ENCODE measurements around the gene EPN1.
"Not testable (repeated sequence)": the region's sequence is repeated elsewhere in the genome, so short reads cannot be mapped to it uniquely, and the experiment has no call there.

Gene EPN1

GRCh38 chr19:55694656-55695491, 19.8 kb downstream of the EPN1 start:
- DNase-seq = no peak

GRCh38 chr19:55695511-55696290, 20.7 kb downstream of the EPN1 start:
- no peak for DNase-seq

GRCh38 chr19:55696301-55697068, 21.5 kb downstream of the EPN1 start:
- no peak for DNase-seq

GRCh38 chr19:55697069-55697440, 22.0 kb downstream of the EPN1 start:
- no peak for DNase-seq

- no peak for DNase-seq
These were observed 22.7 kb downstream of the EPN1 start for GRCh38 chr19:55697698-55698097.

GRCh38 chr19:55698256-55698655, 23.2 kb downstream of the EPN1 start:
- no peak for DNase-seq

GRCh38 chr19:55699221-55699620, 24.2 kb downstream of the EPN1 start:
- DNase-seq = no peak

GRCh38 chr19:55700813-55701212, 25.8 kb downstream of the EPN1 start:
- DNase-seq = no peak

GRCh38 chr19:55702131-55702627, 27.2 kb downstream of the EPN1 start:
- DNase-seq = no peak

- DNase-seq = peak; percentile 30
These were observed 28.8 kb downstream of the EPN1 start for GRCh38 chr19:55703790-55704215.

- no peak for DNase-seq
These were observed 29.6 kb downstream of the EPN1 start for GRCh38 chr19:55704494-55705245.

GRCh38 chr19:55705972-55706371, 30.9 kb downstream of the EPN1 start:
- DNase-seq = no peak

- no peak for DNase-seq
These were observed 36.7 kb downstream of the EPN1 start for GRCh38 chr19:55711719-55712118.

- DNase-seq = no peak
These were observed 38.0 kb downstream of the EPN1 start for GRCh38 chr19:55712804-55713631.

GRCh38 chr19:55716531-55716930, 41.5 kb downstream of the EPN1 start:
- no peak for DNase-seq

GRCh38 chr19:55717251-55717650, 42.2 kb downstream of the EPN1 start:
- no peak for DNase-seq

GRCh38 chr19:55717879-55718711, 43.1 kb downstream of the EPN1 start:
- DNase-seq = not testable (repeated sequence)

GRCh38 chr19:55720214-55720746, 45.3 kb downstream of the EPN1 start:
- no peak for DNase-seq

GRCh38 chr19:55720801-55721200, 45.8 kb downstream of the EPN1 start:
- DNase-seq = no peak

GRCh38 chr19:55723491-55723890, 48.5 kb downstream of the EPN1 start:
- DNase-seq = no peak

Measured in CD4-positive, alpha-beta T cell treated with Interleukin-17A for 1 hour (primary cell).